Lower lobe of right lung (tissue), 2 donors: ENCODE measurements around the gene LHX2. TPM values are rescaled to one million over a fixed set of nuclear protein-coding genes. Genes with fewer than 3 reads are reported as not detected.

Experiments used
- ATAC-seq, 2 donors: fragments of 200-7000 bp; cut with Tn5 transposase; one replicate each; pipeline ENCODE4 v1.9.1; 2020 to 2022; ENCODE audit warnings: mild to moderate bottlenecking in 2 of 2, moderate library complexity in 2 of 2
- DNase-seq: peaks from one replicate; pipeline ENCODE4 v3.0.0-alpha.2; 2020
- H3K27ac ChIP-seq: fragments of 200-600 bp; one replicate; pipeline ENCODE4 v1.8.0; 2022
- H3K27me3 ChIP-seq: fragments of 200-600 bp; one replicate; pipeline ENCODE4 v1.8.0; 2022; ENCODE audit warnings: low read depth
- H3K36me3 ChIP-seq: fragments of 200-600 bp; one replicate; pipeline ENCODE4 v1.8.0; 2022; ENCODE audit warnings: mild to moderate bottlenecking
- H3K4me1 ChIP-seq: fragments of 200-600 bp; one replicate; pipeline ENCODE4 v1.8.0; 2022
- H3K4me3 ChIP-seq: fragments of 200-600 bp; one replicate; pipeline ENCODE4 v1.8.0; 2022; ENCODE audit warnings: mild to moderate bottlenecking
- H3K9me3 ChIP-seq: fragments of 200-600 bp; one replicate; pipeline ENCODE4 v1.8.0; 2022
- intact Hi-C: fragments of 100-400 bp; cut with DNase I; formaldehyde crosslinking; loops from one replicate; pipeline ENCODE4 v1.11.0; 2022
- total RNA-seq: library from RNA; stranded (reverse); fragmentation: NEBNext Ultra II Directional; extraction: Animal tissue kit (Norgen Biotek cat#: 25700); gene quantifications from one replicate; pipeline ENCODE4 v1.2.1, GENCODE V29; 2021
- TF ChIP-seq, protein P1 (sequence below): fragments of 200-600 bp; IDR thresholded peaks from one replicate; pipeline ENCODE4 v1.8.0; 2022; ENCODE audit warnings: antibody characterized with exemption, mild to moderate bottlenecking
- donor health status: DM: no; HTN: yes; CAD: no; lungs with severe emphysema.

The LHX2 gene
- total RNA-seq, 1 donor from 2014 or later = not detected

DNA sequence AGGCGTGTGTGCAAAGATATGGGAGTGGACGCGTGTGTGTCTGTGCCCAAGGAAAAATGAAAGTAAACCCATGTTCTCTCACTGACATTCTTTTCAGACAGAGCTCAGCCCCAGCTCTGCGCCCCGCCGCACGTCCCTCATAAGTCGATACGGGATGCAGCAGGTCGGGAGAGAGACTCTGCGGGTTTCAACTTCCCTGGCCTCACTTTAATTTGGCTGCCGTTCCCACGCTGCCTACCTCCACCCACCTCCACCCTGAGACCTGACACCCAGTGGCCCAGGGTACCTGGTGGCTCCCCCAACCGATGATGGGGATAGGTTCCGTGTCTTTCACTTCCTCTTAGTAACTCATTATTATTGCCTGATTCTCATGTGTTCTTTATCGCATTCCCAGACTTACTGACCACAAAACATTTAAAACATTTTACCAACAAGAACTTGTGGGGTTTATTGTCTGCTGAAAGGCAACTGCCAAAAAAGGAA is 19.4 kb downstream of the LHX2 start:
- DNase-seq = no peak
- no peak for ATAC-seq

DNA sequence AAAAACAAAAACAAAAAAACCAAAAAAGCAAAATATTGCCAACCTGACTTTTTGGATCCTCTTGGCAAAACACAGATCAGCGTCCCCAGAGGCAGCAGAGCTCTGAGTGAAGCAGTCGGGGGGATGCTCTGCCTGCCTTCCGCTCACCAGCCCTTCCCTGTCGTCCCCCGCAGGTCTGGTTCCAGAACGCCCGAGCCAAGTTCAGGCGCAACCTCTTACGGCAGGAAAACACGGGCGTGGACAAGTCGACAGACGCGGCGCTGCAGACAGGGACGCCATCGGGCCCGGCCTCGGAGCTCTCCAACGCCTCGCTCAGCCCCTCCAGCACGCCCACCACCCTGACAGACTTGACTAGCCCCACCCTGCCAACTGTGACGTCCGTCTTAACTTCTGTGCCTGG is 20.7 kb downstream of the LHX2 start:
- TF ChIP-seq, protein P1, sequence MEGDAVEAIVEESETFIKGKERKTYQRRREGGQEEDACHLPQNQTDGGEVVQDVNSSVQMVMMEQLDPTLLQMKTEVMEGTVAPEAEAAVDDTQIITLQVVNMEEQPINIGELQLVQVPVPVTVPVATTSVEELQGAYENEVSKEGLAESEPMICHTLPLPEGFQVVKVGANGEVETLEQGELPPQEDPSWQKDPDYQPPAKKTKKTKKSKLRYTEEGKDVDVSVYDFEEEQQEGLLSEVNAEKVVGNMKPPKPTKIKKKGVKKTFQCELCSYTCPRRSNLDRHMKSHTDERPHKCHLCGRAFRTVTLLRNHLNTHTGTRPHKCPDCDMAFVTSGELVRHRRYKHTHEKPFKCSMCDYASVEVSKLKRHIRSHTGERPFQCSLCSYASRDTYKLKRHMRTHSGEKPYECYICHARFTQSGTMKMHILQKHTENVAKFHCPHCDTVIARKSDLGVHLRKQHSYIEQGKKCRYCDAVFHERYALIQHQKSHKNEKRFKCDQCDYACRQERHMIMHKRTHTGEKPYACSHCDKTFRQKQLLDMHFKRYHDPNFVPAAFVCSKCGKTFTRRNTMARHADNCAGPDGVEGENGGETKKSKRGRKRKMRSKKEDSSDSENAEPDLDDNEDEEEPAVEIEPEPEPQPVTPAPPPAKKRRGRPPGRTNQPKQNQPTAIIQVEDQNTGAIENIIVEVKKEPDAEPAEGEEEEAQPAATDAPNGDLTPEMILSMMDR = no peak
- DNase-seq (no peak), ATAC-seq (no peak)
- Histone ChIP-seq H3K4me1 (no peaks in the 10 kb centered on the region), H3K9me3 (no peaks in the 10 kb centered on the region), H3K36me3 (no peaks in the 10 kb centered on the region), H3K4me3 (no peak overlapping the region), H3K27ac (no peak overlapping the region), H3K27me3 (peaks cover 82% of the 10 kb centered on the region)
- intact Hi-C loops = loop anchor here (10.0 kb wide), 1 partner anchor 487 kb away; no protein-coding TSS in a partner anchor

More for the DNA sequence above, 19.4 kb downstream of the LHX2 start:
- no peak overlapping the region for H3K27ac ChIP-seq
- no peaks in the 10 kb centered on the region for H3K9me3 ChIP-seq
- no peaks in the 10 kb centered on the region for H3K4me1 ChIP-seq
- no peak overlapping the region for H3K4me3 ChIP-seq
- intact Hi-C loops = loop anchor here (10.0 kb wide), 1 partner anchor 486 kb away; no protein-coding TSS in a partner anchor
- TF ChIP-seq, protein P1 = no peak
- H3K27me3 ChIP-seq = peaks cover 73% of the 10 kb centered on the region
- H3K36me3 ChIP-seq = no peaks in the 10 kb centered on the region

DNA sequence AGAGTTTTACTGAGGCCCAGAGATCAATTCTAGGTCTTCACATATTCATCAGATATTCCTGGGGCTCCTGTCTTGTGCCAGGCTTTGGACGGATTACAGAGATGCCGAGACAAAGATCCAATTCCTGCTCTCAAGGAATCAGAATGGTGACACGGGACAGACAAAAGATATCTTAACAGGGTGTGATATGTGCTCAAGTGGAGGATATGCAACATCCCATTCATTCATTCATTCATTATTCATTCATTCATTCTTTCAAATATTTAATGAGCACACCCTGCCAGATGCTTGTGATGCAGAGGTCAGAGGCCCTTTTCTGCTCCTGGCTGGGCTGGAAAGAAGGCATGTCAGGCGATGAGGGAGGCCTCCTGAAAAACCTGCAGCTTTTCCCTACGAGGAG is 21.8 kb downstream of the LHX2 start:
- TF ChIP-seq, protein P1 = no peak
- Histone ChIP-seq H3K9me3 (no peaks in the 10 kb centered on the region), H3K4me3 (no peak overlapping the region), H3K27ac (no peak overlapping the region), H3K27me3 (peaks cover 91% of the 10 kb centered on the region), H3K36me3 (no peaks in the 10 kb centered on the region), H3K4me1 (no peaks in the 10 kb centered on the region)
- DNase-seq = no peak
- ATAC-seq = no peak
- intact Hi-C loops = loop anchor here (10.0 kb wide), 1 partner anchor 489 kb away; no protein-coding TSS in a partner anchor

DNA sequence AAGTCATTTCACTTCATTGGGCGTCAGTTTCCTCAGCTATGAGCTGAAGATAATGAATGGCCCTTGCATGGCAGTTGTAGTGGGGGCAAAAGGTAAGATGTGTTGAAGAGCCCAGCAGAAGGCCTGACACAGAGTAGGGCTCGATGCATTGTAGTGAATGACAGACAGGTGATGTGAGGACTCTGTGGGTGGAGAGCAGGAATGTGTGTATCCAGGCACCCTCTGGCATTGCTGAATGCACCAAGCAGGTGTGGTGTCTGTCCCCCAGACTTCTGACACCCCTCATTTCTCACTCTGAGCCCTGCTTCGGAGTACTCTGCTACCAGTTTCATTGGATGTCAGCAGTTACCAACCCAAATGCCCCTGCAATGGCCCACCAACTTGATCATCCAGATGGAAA is 22.4 kb downstream of the LHX2 start:
- Histone ChIP-seq H3K4me3 (no peak overlapping the region), H3K27me3 (peaks cover 94% of the 10 kb centered on the region), H3K36me3 (no peaks in the 10 kb centered on the region), H3K4me1 (no peaks in the 10 kb centered on the region), H3K27ac (no peak overlapping the region), H3K9me3 (no peaks in the 10 kb centered on the region)
- intact Hi-C loops = loop anchor here (10.0 kb wide), 1 partner anchor 489 kb away; no protein-coding TSS in a partner anchor
- TF ChIP-seq, protein P1 = no peak
- ATAC-seq (no peak), DNase-seq (no peak)

DNA sequence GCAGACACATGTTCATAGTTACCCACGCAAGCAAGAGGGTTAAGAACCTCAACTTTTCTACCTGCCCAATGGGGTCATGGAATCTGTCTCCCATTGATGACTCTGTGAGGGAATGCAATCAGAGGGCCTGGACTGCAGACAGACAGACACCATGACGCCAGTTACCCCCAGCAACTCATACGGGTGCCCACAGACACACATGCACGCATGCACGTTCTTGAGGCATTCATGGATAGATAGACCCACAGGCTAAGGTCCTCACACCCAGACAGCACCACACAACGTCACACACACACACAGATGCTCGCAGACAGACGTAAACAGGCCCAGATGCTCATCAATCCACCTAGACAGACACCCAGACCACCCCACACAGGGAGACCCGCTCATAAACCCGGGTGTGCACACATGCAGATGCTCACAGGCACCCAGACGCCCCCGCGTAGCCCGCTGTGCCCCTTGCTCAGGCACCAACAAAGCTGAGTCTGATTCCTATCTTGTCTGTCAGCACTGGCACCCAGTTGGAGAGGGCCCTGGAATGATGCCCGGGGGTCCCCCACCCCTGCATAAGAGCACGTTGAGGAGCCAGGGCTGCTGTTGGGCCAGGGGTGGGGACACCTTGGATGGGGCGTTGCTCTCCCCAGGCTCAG is 23.6 kb downstream of the LHX2 start:
- no peaks in the 10 kb centered on the region for H3K36me3 ChIP-seq
- H3K4me3 ChIP-seq = no peak overlapping the region
- no peak for ATAC-seq
- H3K27ac ChIP-seq = no peak overlapping the region
- TF ChIP-seq, protein P1 = no peak
- no peak for DNase-seq
- peaks cover 92% of the 10 kb centered on the region for H3K27me3 ChIP-seq
- no peaks in the 10 kb centered on the region for H3K9me3 ChIP-seq
- intact Hi-C loops = loop anchor here (10.0 kb wide), 1 partner anchor 490 kb away; no protein-coding TSS in a partner anchor
- H3K4me1 ChIP-seq = peaks cover 1% of the 10 kb centered on the region
